Measurements from ENCODE around the gene GALNT7.

The GALNT7 gene

DNA sequence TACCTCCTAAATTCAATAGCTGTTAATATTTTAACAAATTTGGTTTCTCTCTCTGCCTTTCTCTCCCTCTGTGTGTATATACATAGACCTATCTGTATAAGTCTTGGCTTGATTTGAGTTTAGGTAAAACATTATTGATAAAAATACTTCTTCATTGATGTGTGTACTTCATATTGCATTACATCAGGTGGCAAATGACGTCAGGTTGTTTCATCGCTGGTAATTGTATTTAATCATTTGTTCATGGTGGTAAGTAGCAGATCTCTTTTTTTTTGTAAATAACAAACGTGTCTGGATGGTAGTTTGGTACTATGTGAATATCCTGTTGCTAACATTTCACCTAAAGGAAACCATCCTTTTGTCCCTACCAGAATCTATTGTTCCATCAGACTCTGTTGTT, 55.1 kb downstream of the GALNT7 start:
- H3K4me2 ChIP-seq (ENCODE audit: insufficient read depth, low read length, poor library complexity, severe bottlenecking), result no peak overlapping the region
- no peak overlapping the region for H3K4ac ChIP-seq (ENCODE audit: low read length)
- H3K27me3 ChIP-seq (ENCODE audit: control insufficient read depth in 3 of 3, insufficient read depth in 3 of 3, low read depth in 1 of 3, low read length in 3 of 3), result no peaks in the 10 kb centered on the region
- no peak overlapping the region for H2BK12ac ChIP-seq (ENCODE audit: low read length)
- no peak overlapping the region for H3K18ac ChIP-seq (ENCODE audit: low read length)
- H2AFZ ChIP-seq (ENCODE audit: low read length), result no peak overlapping the region
- no peak overlapping the region for H2AK5ac ChIP-seq (ENCODE audit: low read depth, low read length)
- H4K91ac ChIP-seq (ENCODE audit: low read depth, low read length, poor library complexity), result no peak overlapping the region
- no peak for DNase-seq (ENCODE audit: low spot score)
- H3K4me3 ChIP-seq (ENCODE audit: low read length in 2 of 2), result no peak overlapping the region
- peaks cover 0 to 3% of the 10 kb centered on the region in 2 donors for H3K36me3 ChIP-seq (replicated peaks in 1 of 2; ENCODE audit: control insufficient read depth in 2 of 2, insufficient read depth in 2 of 2, low read length in 2 of 2)
- H3K23ac ChIP-seq (ENCODE audit: low read depth, low read length, poor library complexity), result no peak overlapping the region
- no peak overlapping the region for H2BK5ac ChIP-seq (ENCODE audit: low read length)
- H3K9me3 ChIP-seq (replicated peaks in 1 of 2; ENCODE audit: control insufficient read depth in 2 of 2, insufficient read depth in 1 of 2, low read depth in 1 of 2, low read length in 2 of 2), result no peaks in the 10 kb centered on the region
- H2BK15ac ChIP-seq (ENCODE audit: low read length), result no peak overlapping the region
- no peak overlapping the region for H3K27ac ChIP-seq (replicated peaks; ENCODE audit: low read length)
- peaks cover 2% of the 10 kb centered on the region for H3K79me1 ChIP-seq (ENCODE audit: low read depth, low read length)
- no peak overlapping the region for H3K14ac ChIP-seq (ENCODE audit: low read length)
- H2BK120ac ChIP-seq (ENCODE audit: low read depth, low read length), result no peak overlapping the region
- WGBS, 2 donors (ENCODE audit: extremely low coverage in 2 of 2, insufficient read length in 2 of 2, insufficient replicate concordance in 1 of 2), result no CpG with 5 or more reads among the region's 3 CpGs
- H3K9ac ChIP-seq (ENCODE audit: low read depth, low read length, poor library complexity), result no peak overlapping the region
- no peak overlapping the region for H4K8ac ChIP-seq (ENCODE audit: low read depth, low read length)
- H3K4me1 ChIP-seq (ENCODE audit: control insufficient read depth in 2 of 2, insufficient read depth in 1 of 2, low read depth in 1 of 2, low read length in 2 of 2), result no peaks in the 10 kb centered on the region

DNA sequence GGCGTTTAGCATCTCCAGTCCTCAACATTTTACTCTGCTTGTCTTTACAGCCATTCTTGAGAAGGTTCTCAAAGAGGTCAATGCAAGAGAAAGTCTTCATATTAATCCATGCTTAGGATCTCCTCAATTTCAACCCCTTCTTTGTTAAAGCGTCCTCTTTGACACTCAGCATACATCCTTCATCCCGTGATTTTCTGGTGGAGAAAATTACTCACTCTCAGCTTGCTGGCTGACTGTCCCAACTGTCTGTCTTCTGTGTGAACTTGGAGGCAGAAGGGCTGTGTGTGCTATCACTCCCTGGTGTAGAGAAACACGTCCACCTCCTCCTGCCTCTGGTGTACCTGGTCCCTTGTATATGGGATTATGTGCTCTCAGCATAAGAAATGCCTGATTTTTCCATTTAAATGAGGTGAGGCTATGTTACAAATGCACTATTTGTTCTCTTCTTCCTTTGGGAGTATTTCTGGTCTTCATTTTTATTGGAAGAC, 57.8 kb downstream of the GALNT7 start:
- Histone ChIP-seq H3K79me1 (ENCODE audit: low read depth, low read length) (peaks cover 2% of the 10 kb centered on the region), H3K9me3 (replicated peaks in 1 of 2; ENCODE audit: control insufficient read depth in 2 of 2, insufficient read depth in 1 of 2, low read depth in 1 of 2, low read length in 2 of 2) (no peaks in the 10 kb centered on the region), H3K4me1 (ENCODE audit: control insufficient read depth in 2 of 2, insufficient read depth in 1 of 2, low read depth in 1 of 2, low read length in 2 of 2) (no peaks in the 10 kb centered on the region), H2BK15ac (ENCODE audit: low read length) (no peak overlapping the region), H4K8ac (ENCODE audit: low read depth, low read length) (no peak overlapping the region), H2BK120ac (ENCODE audit: low read depth, low read length) (no peak overlapping the region), H3K23ac (ENCODE audit: low read depth, low read length, poor library complexity) (no peak overlapping the region), H3K27me3 (ENCODE audit: control insufficient read depth in 3 of 3, insufficient read depth in 3 of 3, low read depth in 1 of 3, low read length in 3 of 3) (no peaks in the 10 kb centered on the region), H2BK5ac (ENCODE audit: low read length) (no peak overlapping the region), H3K9ac (ENCODE audit: low read depth, low read length, poor library complexity) (no peak overlapping the region), H3K4me3 (ENCODE audit: low read length in 2 of 2) (no peak overlapping the region), H3K27ac (replicated peaks; ENCODE audit: low read length) (no peak overlapping the region), H4K91ac (ENCODE audit: low read depth, low read length, poor library complexity) (no peak overlapping the region), H3K36me3 (replicated peaks in 1 of 2; ENCODE audit: control insufficient read depth in 2 of 2, insufficient read depth in 2 of 2, low read length in 2 of 2) (peaks cover 0 to 3% of the 10 kb centered on the region in 2 donors), H3K14ac (ENCODE audit: low read length) (no peak overlapping the region), H2BK12ac (ENCODE audit: low read length) (no peak overlapping the region), H2AK5ac (ENCODE audit: low read depth, low read length) (no peak overlapping the region), H3K4ac (ENCODE audit: low read length) (no peak overlapping the region), H3K18ac (ENCODE audit: low read length) (no peak overlapping the region), H2AFZ (ENCODE audit: low read length) (no peak overlapping the region), H3K4me2 (ENCODE audit: insufficient read depth, low read length, poor library complexity, severe bottlenecking) (no peak overlapping the region)
- DNase-seq (ENCODE audit: low spot score), result no peak
- WGBS, 2 donors (ENCODE audit: extremely low coverage in 2 of 2, insufficient read length in 2 of 2, insufficient replicate concordance in 1 of 2), result no CpG with 5 or more reads among the region's 4 CpGs

DNA sequence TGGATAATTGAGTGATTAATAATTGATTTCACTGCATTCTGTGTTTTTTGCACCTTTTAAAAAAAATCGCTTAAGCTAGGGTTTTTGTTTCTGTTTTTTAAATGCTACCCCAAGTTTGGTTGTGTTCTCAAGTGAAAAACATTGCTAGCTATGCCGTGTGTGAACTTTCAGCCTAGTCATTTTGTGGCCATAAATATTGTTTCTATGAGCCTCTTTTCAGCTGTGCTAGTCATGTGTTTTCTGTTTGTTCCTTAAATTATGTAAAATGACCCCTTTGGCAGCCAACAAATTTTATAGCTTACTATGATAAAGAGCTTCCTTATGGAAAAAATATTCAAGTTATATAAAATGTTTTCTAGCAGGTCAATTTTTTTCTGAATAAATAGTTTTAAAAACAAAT, 59.1 kb downstream of the GALNT7 start:
- Histone ChIP-seq H3K27ac (replicated peaks; ENCODE audit: low read length) (no peak overlapping the region), H2AFZ (ENCODE audit: low read length) (no peak overlapping the region), H3K23ac (ENCODE audit: low read depth, low read length, poor library complexity) (no peak overlapping the region), H3K79me1 (ENCODE audit: low read depth, low read length) (no peaks in the 10 kb centered on the region), H3K18ac (ENCODE audit: low read length) (no peak overlapping the region), H2BK15ac (ENCODE audit: low read length) (no peak overlapping the region), H2BK12ac (ENCODE audit: low read length) (no peak overlapping the region), H2BK5ac (ENCODE audit: low read length) (no peak overlapping the region), H3K4me3 (ENCODE audit: low read length in 2 of 2) (no peak overlapping the region), H3K14ac (ENCODE audit: low read length) (no peak overlapping the region), H3K27me3 (ENCODE audit: control insufficient read depth in 3 of 3, insufficient read depth in 3 of 3, low read depth in 1 of 3, low read length in 3 of 3) (no peaks in the 10 kb centered on the region), H3K4me1 (ENCODE audit: control insufficient read depth in 2 of 2, insufficient read depth in 1 of 2, low read depth in 1 of 2, low read length in 2 of 2) (no peaks in the 10 kb centered on the region), H4K8ac (ENCODE audit: low read depth, low read length) (no peak overlapping the region), H3K4me2 (ENCODE audit: insufficient read depth, low read length, poor library complexity, severe bottlenecking) (no peak overlapping the region), H3K4ac (ENCODE audit: low read length) (no peak overlapping the region), H2BK120ac (ENCODE audit: low read depth, low read length) (no peak overlapping the region), H3K9me3 (replicated peaks in 1 of 2; ENCODE audit: control insufficient read depth in 2 of 2, insufficient read depth in 1 of 2, low read depth in 1 of 2, low read length in 2 of 2) (peaks cover 0 to 3% of the 10 kb centered on the region in 2 donors), H2AK5ac (ENCODE audit: low read depth, low read length) (no peak overlapping the region), H4K91ac (ENCODE audit: low read depth, low read length, poor library complexity) (no peak overlapping the region), H3K36me3 (replicated peaks in 1 of 2; ENCODE audit: control insufficient read depth in 2 of 2, insufficient read depth in 2 of 2, low read length in 2 of 2) (peaks cover 0 to 4% of the 10 kb centered on the region in 2 donors), H3K9ac (ENCODE audit: low read depth, low read length, poor library complexity) (no peak overlapping the region)
- no peak for DNase-seq (ENCODE audit: low spot score)
- no CpG with 5 or more reads among the region's 2 CpGs for whole genome bisulfite sequencing, 2 donors (ENCODE audit: extremely low coverage in 2 of 2, insufficient read length in 2 of 2, insufficient replicate concordance in 1 of 2)

DNA sequence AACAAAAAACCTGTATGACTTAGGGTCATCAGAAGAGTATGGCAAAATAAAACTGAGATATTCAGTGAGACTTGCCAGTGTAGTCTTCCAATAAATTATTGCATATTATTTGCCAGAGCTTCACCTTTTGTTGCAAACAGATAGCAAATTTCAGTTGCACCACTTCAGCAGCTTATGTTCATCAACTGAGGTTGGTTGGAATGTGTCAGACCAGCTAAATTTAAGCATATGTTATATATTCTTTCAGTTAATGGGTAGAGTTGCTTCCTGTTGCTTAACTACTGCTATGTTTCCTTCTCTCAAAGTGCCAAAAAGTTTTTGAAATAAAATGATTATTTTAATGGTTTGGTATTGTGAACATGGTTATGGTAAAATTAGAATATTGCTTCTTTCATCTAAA, 61.5 kb downstream of the GALNT7 start:
- Histone ChIP-seq H3K79me1 (ENCODE audit: low read depth, low read length) (peaks cover 3% of the 10 kb centered on the region), H3K14ac (ENCODE audit: low read length) (no peak overlapping the region), H3K4me3 (ENCODE audit: low read length in 2 of 2) (no peak overlapping the region), H3K4me2 (ENCODE audit: insufficient read depth, low read length, poor library complexity, severe bottlenecking) (no peak overlapping the region), H3K4ac (ENCODE audit: low read length) (no peak overlapping the region), H3K9ac (ENCODE audit: low read depth, low read length, poor library complexity) (no peak overlapping the region), H2BK15ac (ENCODE audit: low read length) (no peak overlapping the region), H3K27ac (replicated peaks; ENCODE audit: low read length) (no peak overlapping the region), H2AK5ac (ENCODE audit: low read depth, low read length) (no peak overlapping the region), H2BK120ac (ENCODE audit: low read depth, low read length) (no peak overlapping the region), H3K9me3 (replicated peaks in 1 of 2; ENCODE audit: control insufficient read depth in 2 of 2, insufficient read depth in 1 of 2, low read depth in 1 of 2, low read length in 2 of 2) (peaks cover 0 to 5% of the 10 kb centered on the region in 2 donors), H3K18ac (ENCODE audit: low read length) (no peak overlapping the region), H3K23ac (ENCODE audit: low read depth, low read length, poor library complexity) (no peak overlapping the region), H2AFZ (ENCODE audit: low read length) (no peak overlapping the region), H2BK12ac (ENCODE audit: low read length) (no peak overlapping the region), H2BK5ac (ENCODE audit: low read length) (no peak overlapping the region), H3K4me1 (ENCODE audit: control insufficient read depth in 2 of 2, insufficient read depth in 1 of 2, low read depth in 1 of 2, low read length in 2 of 2) (no peaks in the 10 kb centered on the region), H4K91ac (ENCODE audit: low read depth, low read length, poor library complexity) (no peak overlapping the region), H3K27me3 (ENCODE audit: control insufficient read depth in 3 of 3, insufficient read depth in 3 of 3, low read depth in 1 of 3, low read length in 3 of 3) (no peaks in the 10 kb centered on the region), H4K8ac (ENCODE audit: low read depth, low read length) (no peak overlapping the region), H3K36me3 (replicated peaks in 1 of 2; ENCODE audit: control insufficient read depth in 2 of 2, insufficient read depth in 2 of 2, low read length in 2 of 2) (peaks cover 2 to 15% of the 10 kb centered on the region in 2 donors)
- no peak for DNase-seq (ENCODE audit: low spot score)

All from neuronal stem cell (in vitro differentiated cells).